HAP-1 (cell line): ENCODE results near the gene RCBTB1.

Experiments
- DNase-seq, 2 experiments: peaks; one replicate each; pipeline ENCODE4 v3.0.0-alpha.2; 2016 to 2020; ENCODE audit warnings: low spot score in 2 of 2
- H3K27me3 ChIP-seq: fragments of 250-450 bp; sonication (Bioruptor Pico); 2 replicates; pipeline ENCODE4 v1.5.1; 2020; ENCODE audit warnings: low read depth, mild to moderate bottlenecking, moderate library complexity
- H3K36me3 ChIP-seq: fragments of 250-450 bp; sonication (Bioruptor Pico); replicated peaks from 2 replicates; pipeline ENCODE4 v1.5.1; 2020; ENCODE audit warnings: mild to moderate bottlenecking
- H3K4me1 ChIP-seq: fragments of 250-450 bp; sonication (Bioruptor Pico); 2 replicates; pipeline ENCODE4 v1.5.1; 2020; ENCODE audit warnings: mild to moderate bottlenecking
- H3K4me3 ChIP-seq: fragments of 250-450 bp; sonication (Bioruptor Pico); 2 replicates; pipeline ENCODE4 v1.5.1; 2020; ENCODE audit warnings: mild to moderate bottlenecking, moderate library complexity
- H3K9me3 ChIP-seq: fragments of 250-450 bp; sonication (Bioruptor Pico); 2 replicates; pipeline ENCODE4 v1.5.1; 2020; ENCODE audit warnings: mild to moderate bottlenecking, moderate library complexity
- in situ Hi-C: fragments of 300-500 bp; cut with MboI; formaldehyde crosslinking; loops from 3 replicates; pipeline ENCODE4 v1.14.3; 2020; ENCODE audit warnings: low sequenced_read_pairs, inconsistent platforms, mixed read lengths

The RCBTB1 gene

GRCh38 chr13:49533591-49534269, 51.6 kb downstream of the RCBTB1 start:
- no peak overlapping the region for H3K4me3 ChIP-seq
- no peak for DNase-seq
- in situ Hi-C loops: no loop called here
- no peaks in the 10 kb centered on the region for H3K9me3 ChIP-seq
- H3K36me3 ChIP-seq: 0 out of 2 replicates have a peak, but pooled peaks cover 4% of the 10 kb centered on the region
- peaks cover 11% of the 10 kb centered on the region for H3K4me1 ChIP-seq
- no peaks in the 10 kb centered on the region for H3K27me3 ChIP-seq

GRCh38 chr13:49533011-49533410, 52.3 kb downstream of the RCBTB1 start:
- peaks cover 11% of the 10 kb centered on the region for H3K4me1 ChIP-seq
- H3K27me3 ChIP-seq: no peaks in the 10 kb centered on the region
- DNase-seq: no peak
- no peaks in the 10 kb centered on the region for H3K9me3 ChIP-seq
- H3K4me3 ChIP-seq: no peak overlapping the region
- 0 out of 2 replicates have a peak, but pooled peaks cover 6% of the 10 kb centered on the region for H3K36me3 ChIP-seq
- in situ Hi-C loops: no loop called here

- DNase-seq: no peak
- no peaks in the 10 kb centered on the region for H3K9me3 ChIP-seq
- in situ Hi-C loops: no loop called here
- H3K27me3 ChIP-seq: no peaks in the 10 kb centered on the region
- no peak overlapping the region for H3K4me3 ChIP-seq
- H3K36me3 ChIP-seq: peaks cover 6% of the 10 kb centered on the region; the same call in 1 of the 2 replicates
- peaks cover 11% of the 10 kb centered on the region for H3K4me1 ChIP-seq
Observed at GRCh38 chr13:49532593-49532992, 52.8 kb downstream of the RCBTB1 start.

- Histone ChIP-seq H3K27me3 (no peaks in the 10 kb centered on the region), H3K9me3 (no peaks in the 10 kb centered on the region), H3K4me1 (peaks cover 11% of the 10 kb centered on the region), H3K4me3 (no peak overlapping the region), H3K36me3 (peaks cover 6% of the 10 kb centered on the region; the same call in 1 of the 2 replicates)
- DNase-seq: peak; percentile 51 to 52
- in situ Hi-C loops: no loop called here
Observed at GRCh38 chr13:49530457-49530856, 54.9 kb downstream of the RCBTB1 start.

- no peaks in the 10 kb centered on the region for H3K9me3 ChIP-seq
- no peak overlapping the region for H3K4me3 ChIP-seq
- peaks cover 6% of the 10 kb centered on the region; the same call in 1 of the 2 replicates for H3K36me3 ChIP-seq
- DNase-seq: no peak
- no peaks in the 10 kb centered on the region for H3K27me3 ChIP-seq
- H3K4me1 ChIP-seq: peaks cover 11% of the 10 kb centered on the region
- in situ Hi-C loops: no loop called here
Observed at GRCh38 chr13:49528161-49528560, 57.2 kb downstream of the RCBTB1 start.

GRCh38 chr13:49527123-49527522, 58.2 kb downstream of the RCBTB1 start:
- DNase-seq: no peak
- no peak overlapping the region for H3K4me3 ChIP-seq
- peaks cover 11% of the 10 kb centered on the region for H3K4me1 ChIP-seq
- no peaks in the 10 kb centered on the region for H3K9me3 ChIP-seq
- in situ Hi-C loops: no loop called here
- peaks cover 6% of the 10 kb centered on the region; the same call in 1 of the 2 replicates for H3K36me3 ChIP-seq
- H3K27me3 ChIP-seq: no peaks in the 10 kb centered on the region

GRCh38 chr13:49524740-49525501, 60.4 kb downstream of the RCBTB1 start:
- DNase-seq: no peak
- in situ Hi-C loops: no loop called here
- H3K4me3 ChIP-seq: no peak overlapping the region
- no peaks in the 10 kb centered on the region for H3K27me3 ChIP-seq
- peaks cover 3% of the 10 kb centered on the region; the same call in 1 of the 2 replicates for H3K36me3 ChIP-seq
- peaks cover under 1% of the 10 kb centered on the region; the same call in 1 of the 2 replicates for H3K4me1 ChIP-seq
- H3K9me3 ChIP-seq: no peaks in the 10 kb centered on the region

- in situ Hi-C loops: no loop called here
- Histone ChIP-seq H3K36me3 (no peaks in the 10 kb centered on the region), H3K4me1 (peaks cover 5% of the 10 kb centered on the region), H3K9me3 (no peaks in the 10 kb centered on the region), H3K4me3 (no peak overlapping the region), H3K27me3 (no peaks in the 10 kb centered on the region)
- no peak for DNase-seq
Observed at GRCh38 chr13:49521224-49521623, 64.1 kb downstream of the RCBTB1 start.

GRCh38 chr13:49517461-49517860, 67.9 kb downstream of the RCBTB1 start:
- in situ Hi-C loops: no loop called here
- DNase-seq: peak in 1 of 2 experiments; percentile 31
- H3K4me3 ChIP-seq: no peak overlapping the region
- H3K27me3 ChIP-seq: no peaks in the 10 kb centered on the region
- H3K9me3 ChIP-seq: no peaks in the 10 kb centered on the region
- no peaks in the 10 kb centered on the region for H3K36me3 ChIP-seq
- peaks cover 5% of the 10 kb centered on the region for H3K4me1 ChIP-seq

GRCh38 chr13:49516467-49516866, 68.9 kb downstream of the RCBTB1 start:
- in situ Hi-C loops: no loop called here
- no peaks in the 10 kb centered on the region for H3K27me3 ChIP-seq
- H3K4me3 ChIP-seq: no peak overlapping the region
- DNase-seq: no peak
- no peaks in the 10 kb centered on the region for H3K9me3 ChIP-seq
- no peaks in the 10 kb centered on the region for H3K36me3 ChIP-seq
- peaks cover 5% of the 10 kb centered on the region for H3K4me1 ChIP-seq

GRCh38 chr13:49512578-49512977, 72.8 kb downstream of the RCBTB1 start:
- Histone ChIP-seq H3K36me3 (no peaks in the 10 kb centered on the region), H3K9me3 (no peaks in the 10 kb centered on the region), H3K4me3 (no peak overlapping the region), H3K27me3 (no peaks in the 10 kb centered on the region), H3K4me1 (no peaks in the 10 kb centered on the region)
- no peak for DNase-seq
- in situ Hi-C loops: no loop called here

- no peak for DNase-seq
- no peaks in the 10 kb centered on the region for H3K27me3 ChIP-seq
- H3K36me3 ChIP-seq: no peaks in the 10 kb centered on the region
- no peak overlapping the region for H3K4me3 ChIP-seq
- in situ Hi-C loops: no loop called here
- H3K4me1 ChIP-seq: no peaks in the 10 kb centered on the region
- H3K9me3 ChIP-seq: no peaks in the 10 kb centered on the region
Observed at GRCh38 chr13:49503951-49504350, 81.4 kb downstream of the RCBTB1 start.

GRCh38 chr13:49502954-49503353, 82.4 kb downstream of the RCBTB1 start:
- Histone ChIP-seq H3K36me3 (no peaks in the 10 kb centered on the region), H3K4me1 (no peaks in the 10 kb centered on the region), H3K27me3 (no peaks in the 10 kb centered on the region), H3K9me3 (no peaks in the 10 kb centered on the region), H3K4me3 (no peak overlapping the region)
- in situ Hi-C loops: no loop called here
- no peak for DNase-seq
